Activated effector memory CD4-positive, alpha-beta T cell treated with Interleukin-2 at 50 U/mL for 16 hours (primary cell): ENCODE measurements around the gene CCDC40.

Source experiments
- DNase-seq: peaks from one replicate; pipeline ENCODE4 v3.0.0-alpha.2; 2020

The CCDC40 gene

DNA sequence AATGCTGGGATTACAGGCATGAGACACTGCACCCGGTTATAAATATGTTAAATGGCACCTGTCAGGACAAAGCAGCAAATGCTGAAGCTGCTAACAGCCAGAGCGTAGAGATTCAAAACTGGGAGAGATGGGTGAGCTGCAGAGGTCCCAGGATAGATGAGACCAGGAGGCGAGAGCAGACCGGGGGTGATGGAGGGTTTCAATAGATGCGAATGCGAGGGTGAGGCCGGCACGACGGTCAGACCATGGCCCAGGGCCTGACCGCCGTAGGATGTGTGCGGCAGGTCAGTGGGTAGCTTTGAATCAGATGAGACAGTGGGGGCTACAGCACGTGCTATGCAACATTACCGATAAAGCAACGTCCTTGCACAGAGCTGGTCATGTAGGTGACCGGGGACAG, 14.3 kb downstream of the CCDC40 start:
- no peak for DNase-seq

GRCh38 chr17:80051681-80052080, 15.2 kb downstream of the CCDC40 start:
- no peak for DNase-seq

DNA sequence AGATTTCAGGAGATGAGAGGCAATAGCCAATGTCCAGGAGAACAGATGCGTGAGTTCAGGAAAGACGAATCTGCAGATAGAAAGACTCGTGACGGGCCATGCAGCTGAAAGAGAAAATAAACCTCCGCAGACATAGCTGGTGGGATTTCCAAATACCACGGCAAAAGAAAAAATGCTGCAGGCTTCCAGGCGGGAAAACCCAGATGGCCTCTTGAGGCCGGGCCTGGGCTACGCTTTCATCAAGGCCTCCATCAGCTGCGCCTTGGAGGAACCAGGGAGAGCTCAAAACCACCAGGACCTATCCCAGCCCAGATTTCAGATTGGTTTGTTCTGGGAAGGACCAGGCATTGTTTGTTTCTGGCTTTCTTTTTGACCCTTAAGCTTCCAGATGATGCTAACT, 16.7 kb downstream of the CCDC40 start:
- no peak for DNase-seq

DNA sequence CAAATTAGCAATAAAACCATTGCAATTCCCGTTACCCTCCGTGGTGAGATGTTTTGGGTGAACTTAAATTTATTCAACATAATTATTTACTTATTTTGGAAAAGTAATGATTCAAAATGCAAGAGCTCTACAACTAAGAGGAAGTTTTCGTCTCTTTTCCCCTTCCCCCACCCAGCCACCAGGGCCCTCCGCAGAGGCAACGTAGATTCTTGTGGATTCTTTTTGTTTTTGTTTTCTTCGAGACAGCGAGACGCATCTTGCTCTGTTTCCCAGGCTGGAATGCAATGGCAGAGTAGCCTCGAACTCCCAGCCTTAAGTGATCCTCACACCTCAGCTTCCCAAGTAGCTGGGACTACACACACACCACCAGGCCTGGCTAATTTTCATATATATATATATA, 19.2 kb downstream of the CCDC40 start:
- DNase-seq: no peak

- DNase-seq: no peak
Observed at GRCh38 chr17:80058311-80058955, 22.0 kb downstream of the CCDC40 start.

DNA sequence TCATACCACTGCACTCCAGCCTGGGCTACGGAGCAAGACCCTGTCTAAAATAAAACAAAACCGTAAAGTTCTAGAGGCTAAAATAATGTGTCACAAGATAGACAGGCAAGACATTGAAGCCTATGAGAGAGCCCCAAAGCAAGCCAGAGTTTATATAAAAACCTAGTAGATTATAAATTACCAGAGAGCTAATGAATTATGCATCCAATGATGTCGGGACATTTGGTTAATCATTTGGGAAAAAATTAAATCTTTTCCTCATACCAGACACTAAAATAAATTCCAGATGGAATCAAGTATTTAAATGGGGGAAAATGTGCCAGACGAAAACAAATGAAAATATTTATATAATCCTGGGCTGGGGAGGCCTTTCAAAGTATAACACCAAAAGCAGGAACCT, 24.2 kb downstream of the CCDC40 start:
- DNase-seq: no peak

DNA sequence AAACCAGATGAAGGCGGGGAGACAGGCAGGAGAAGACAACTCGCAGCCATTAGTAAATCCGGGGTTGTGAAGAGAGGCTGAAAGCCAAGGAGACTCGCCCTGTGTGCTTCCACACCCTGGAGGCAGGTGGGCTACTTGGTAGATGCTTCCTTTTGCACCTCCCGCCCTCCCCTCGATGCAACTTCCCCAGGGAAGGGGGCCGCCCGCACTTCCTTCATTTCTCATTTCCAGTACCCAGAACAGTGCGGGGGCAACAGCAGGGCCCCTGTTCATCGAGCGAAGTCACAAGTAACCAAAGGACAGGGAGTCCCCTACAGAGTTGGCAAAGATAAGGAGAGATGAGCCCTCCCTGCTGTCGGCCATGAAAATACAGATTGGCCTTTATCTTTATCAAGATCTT, 25.0 kb downstream of the CCDC40 start:
- no peak for DNase-seq

DNA sequence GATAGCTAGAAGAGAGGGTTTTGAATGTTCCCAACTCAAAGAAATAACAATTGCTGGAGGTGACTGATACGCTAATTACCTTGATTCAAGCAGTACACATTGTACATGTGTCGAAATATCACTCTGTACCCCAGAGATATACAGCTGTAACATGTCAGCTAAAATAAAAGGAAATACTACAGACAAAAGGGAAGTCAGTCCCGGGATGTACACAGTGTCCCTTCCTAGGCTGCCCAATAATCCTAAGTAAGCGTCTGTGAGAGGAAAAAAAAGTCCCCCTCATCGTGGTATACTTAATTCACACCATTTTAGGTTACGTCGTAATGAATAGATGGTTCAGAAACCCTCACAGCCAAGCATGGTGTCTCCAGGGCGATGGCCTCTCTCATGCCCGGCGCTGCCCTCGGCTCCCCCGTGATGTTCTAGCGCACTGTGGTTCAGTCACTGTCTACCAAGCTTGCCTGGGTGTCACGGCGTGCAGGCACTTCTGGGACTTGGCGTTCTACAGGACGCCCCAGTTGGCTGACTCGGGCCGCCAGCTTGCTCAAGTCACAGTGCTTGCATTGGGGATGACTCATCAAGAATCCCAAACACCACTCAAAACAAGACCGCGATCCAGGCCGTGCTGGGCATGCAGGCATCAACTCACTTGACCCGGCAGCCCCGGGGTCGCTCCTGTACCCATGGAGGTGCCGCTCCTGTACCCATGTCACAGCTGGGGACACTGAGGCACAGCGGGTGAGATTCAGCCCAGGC, 27.6 kb downstream of the CCDC40 start:
- no peak for DNase-seq

- DNase-seq: no peak
Observed at GRCh38 chr17:80064696-80065095, 28.3 kb downstream of the CCDC40 start.

GRCh38 chr17:80065478-80066170, 29.2 kb downstream of the CCDC40 start:
- DNase-seq: no peak

- no peak for DNase-seq
Observed at GRCh38 chr17:80067393-80067986, 31.0 kb downstream of the CCDC40 start.

GRCh38 chr17:80068301-80069222, 32.1 kb downstream of the CCDC40 start:
- DNase-seq: no peak

GRCh38 chr17:80070375-80071115, 34.1 kb downstream of the CCDC40 start:
- DNase-seq: no peak

GRCh38 chr17:80071116-80071841, 34.8 kb downstream of the CCDC40 start:
- DNase-seq: no peak

DNA sequence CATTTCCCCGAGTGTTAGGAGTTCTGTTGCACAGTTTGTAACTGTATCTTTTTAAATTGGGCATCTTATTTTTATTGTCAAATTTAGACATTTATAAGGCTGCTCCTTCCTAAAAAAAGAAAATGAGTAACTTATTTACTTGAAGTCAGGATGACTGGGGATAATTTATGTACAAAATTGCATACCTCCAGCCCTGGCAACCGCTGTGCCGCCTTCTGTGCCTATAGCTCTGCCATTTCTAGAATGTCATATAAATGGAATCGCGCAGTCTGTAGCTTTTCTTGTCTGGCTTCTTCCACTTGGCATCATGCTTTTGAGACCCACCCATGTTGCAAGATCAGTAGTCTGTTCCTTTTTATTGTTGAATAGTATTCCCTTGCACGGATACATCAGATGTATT, 36.0 kb downstream of the CCDC40 start:
- DNase-seq: no peak

DNA sequence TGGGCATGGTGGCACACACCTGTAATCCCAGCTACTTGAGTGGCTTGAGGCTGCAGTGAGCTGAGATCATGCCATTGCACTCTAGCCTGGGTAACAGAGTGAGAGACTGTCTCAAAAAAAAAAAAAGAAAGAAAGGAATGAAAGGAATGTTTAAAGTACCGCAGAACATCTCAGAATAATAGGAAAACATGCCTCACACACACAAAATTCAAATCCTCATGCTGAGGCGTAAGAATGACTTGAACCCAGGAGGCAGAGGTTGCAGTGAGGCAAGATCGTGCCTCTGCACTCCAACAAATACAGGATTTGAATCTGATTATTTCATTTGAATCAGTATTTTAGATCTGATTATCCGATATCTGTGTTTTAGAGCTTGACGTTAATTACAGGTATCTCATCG, 43.6 kb downstream of the CCDC40 start:
- DNase-seq: no peak

DNA sequence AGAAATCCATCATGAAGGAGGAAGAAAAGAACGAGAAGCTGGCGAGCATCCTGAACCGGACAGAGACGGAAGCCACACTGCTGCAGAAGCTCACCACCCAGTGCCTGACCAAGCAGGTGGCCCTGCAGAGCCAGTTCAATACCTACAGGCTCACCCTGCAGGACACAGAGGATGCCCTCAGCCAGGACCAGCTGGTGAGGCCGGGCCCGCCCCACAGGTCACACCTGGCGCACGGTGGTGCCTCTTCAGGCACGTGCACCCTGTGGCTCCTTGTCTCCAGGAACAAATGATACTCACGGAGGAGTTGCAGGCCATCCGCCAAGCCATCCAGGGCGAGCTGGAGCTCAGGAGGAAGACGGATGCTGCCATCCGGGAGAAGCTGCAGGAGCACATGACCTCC, 45.2 kb downstream of the CCDC40 start:
- no peak for DNase-seq

DNA sequence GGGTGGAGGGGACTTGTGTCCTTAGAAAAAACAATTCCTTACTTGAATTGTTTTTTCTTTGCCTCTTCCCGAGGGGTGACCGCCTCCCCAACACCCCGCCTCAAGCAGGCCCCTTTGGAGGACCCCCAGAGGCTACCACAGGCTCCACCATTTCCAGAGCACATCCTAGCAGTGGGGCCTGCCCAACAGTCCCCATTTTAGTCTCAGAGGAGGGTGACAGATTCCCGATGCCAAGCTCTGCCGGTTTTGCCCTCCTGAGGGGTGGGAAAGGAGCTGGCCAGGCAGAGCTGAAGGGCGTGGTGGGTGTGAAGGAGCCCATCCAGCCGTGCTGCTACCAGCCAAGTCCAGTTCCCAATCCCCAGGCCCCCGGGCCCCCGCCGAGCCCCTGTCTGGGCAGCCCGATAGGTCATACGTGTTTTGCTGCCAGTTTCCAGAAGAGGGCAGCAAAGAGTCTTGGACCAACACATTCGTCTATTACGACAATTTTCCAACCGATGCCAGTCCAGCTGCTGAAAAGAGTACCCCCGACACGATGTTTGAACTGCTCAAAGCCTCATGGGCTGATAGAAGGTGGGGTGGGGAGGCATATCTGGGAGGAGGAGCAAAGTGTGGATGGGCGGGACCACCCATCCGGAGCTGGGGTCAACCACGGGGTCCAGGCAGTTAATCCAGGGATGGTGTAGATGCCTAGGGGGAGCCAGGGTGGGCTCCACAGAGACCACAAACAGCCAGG, 46.1 kb downstream of the CCDC40 start:
- peak; percentile 19 for DNase-seq

GRCh38 chr17:80083136-80083661, 46.8 kb downstream of the CCDC40 start:
- no peak for DNase-seq

- DNase-seq: no peak
Observed at GRCh38 chr17:80084773-80085172, 48.3 kb downstream of the CCDC40 start.
